Measurements from ENCODE around the gene CBX5. TPM values are rescaled to one million over a fixed set of nuclear protein-coding genes. Genes with fewer than 3 reads are reported as not detected.
"Not testable (repeated sequence)": the region's sequence is repeated elsewhere in the genome, so short reads cannot be mapped to it uniquely, and the experiment has no call there.

CBX5 gene
- 34.7 TPM for polyA plus RNA-seq (2013, experiment 1 of 2)
- 34.1 TPM for polyA plus RNA-seq (2013, experiment 2 of 2)

DNA sequence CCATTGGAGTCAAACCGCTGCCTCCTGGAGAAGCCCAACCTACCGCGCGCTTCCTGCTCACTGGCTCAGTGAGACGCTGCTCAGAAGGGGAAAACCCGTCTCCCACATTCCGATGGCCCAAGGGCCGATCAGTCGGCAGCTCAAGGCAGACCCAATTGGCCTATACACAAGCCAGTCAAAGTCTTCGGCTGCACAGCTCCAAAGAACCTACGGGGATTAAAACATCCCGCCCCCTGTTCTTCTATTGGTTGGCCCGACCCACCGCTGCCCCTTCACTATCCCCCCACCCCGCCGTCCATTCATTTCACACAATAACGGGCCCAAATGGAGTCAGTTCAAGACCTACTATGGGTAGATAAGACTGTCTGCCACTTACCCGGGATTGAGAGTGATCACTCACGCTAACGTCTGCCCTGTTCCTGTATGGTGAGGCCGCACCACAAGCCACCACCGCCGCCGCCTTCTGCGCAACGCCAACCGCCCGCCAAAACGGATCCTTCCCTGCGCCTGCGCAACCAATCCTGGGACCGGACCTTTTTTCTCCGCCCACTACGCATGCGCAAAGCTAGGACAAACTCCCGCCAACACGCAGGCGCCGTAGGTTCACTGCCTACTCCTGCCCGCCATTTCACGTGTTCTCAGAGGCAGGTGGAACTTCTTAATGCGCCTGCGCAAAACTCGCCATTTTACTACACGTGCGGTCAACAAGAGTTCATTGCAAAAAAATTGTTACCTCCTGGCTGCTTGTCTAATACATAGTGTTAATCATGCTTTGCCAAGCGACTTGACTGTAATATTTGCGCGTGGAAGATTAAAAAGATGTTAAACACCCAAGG, at the start of gene CBX5:
TSS of gene CBX5 (minus strand) at position 491 of the 836 bp plus-strand sequence. CDS start 22,472 bp downstream, outside the sequence.
- H2BK15ac ChIP-seq (ENCODE audit: low read depth, poor library complexity, severe bottlenecking) = peak within 1 kb of the TSS; percentile 66
- peak within 1 kb of the TSS; percentile 95 for H3K9ac ChIP-seq (ENCODE audit: low read length)
- H3K4ac ChIP-seq (ENCODE audit: low read depth in 1 of 2, low read length in 2 of 2) = peak within 1 kb of the TSS; percentile 83 to 93
- peaks cover 5 to 37% of the 10 kb centered on the region in 2 experiments for H3K36me3 ChIP-seq (ENCODE audit: control insufficient read depth in 1 of 2, insufficient read depth in 2 of 2, low read depth in 1 of 2, low read length in 2 of 2)
- no peaks in the 10 kb centered on the region for H3K9me3 ChIP-seq (ENCODE audit: control insufficient read depth, low read length)
- H3K14ac ChIP-seq (ENCODE audit: low read length in 2 of 2) = peak within 1 kb of the TSS in 1 of 2 experiments; percentile 82
- peak within 1 kb of the TSS; percentile 75 to 97 for H3K18ac ChIP-seq (ENCODE audit: low read depth in 1 of 2, low read length in 2 of 2)
- peak within 1 kb of the TSS; percentile 84 for H2BK5ac ChIP-seq (ENCODE audit: low read depth, low read length, poor library complexity, severe bottlenecking)
- peak; percentile 100 for DNase-seq
- peak within 1 kb of the TSS; percentile 96 for H3K27ac ChIP-seq (ENCODE audit: low read length, poor library complexity, severe bottlenecking)
- H4K91ac ChIP-seq (ENCODE audit: low read length) = peak within 1 kb of the TSS; percentile 89
- peak within 1 kb of the TSS; percentile 75 to 88 for H3K4me3 ChIP-seq (ENCODE audit: insufficient read depth in 1 of 2, low read depth in 1 of 2, low read length in 2 of 2)
- WGBS = under 1% methylated on average over 49 of the region's 49 CpGs
- H3K4me2 ChIP-seq (ENCODE audit: low read length, poor library complexity, severe bottlenecking) = peak within 1 kb of the TSS; percentile 75
- H3K27me3 ChIP-seq (ENCODE audit: control insufficient read depth in 1 of 2, insufficient read depth in 1 of 2, low read length in 2 of 2) = no peaks in the 10 kb centered on the region
- no peaks in the 10 kb centered on the region for H3K79me1 ChIP-seq (replicated peaks; ENCODE audit: low read length, poor library complexity, severe bottlenecking)
- peak within 1 kb of the TSS; percentile 38 to 76 for H2BK12ac ChIP-seq (ENCODE audit: low read length in 2 of 2)
- peak within 1 kb of the TSS; percentile 86 for H2AK5ac ChIP-seq (ENCODE audit: low read length, severe bottlenecking)
- peak within 1 kb of the TSS; percentile 83 for H4K8ac ChIP-seq (ENCODE audit: low read length)
- H2BK120ac ChIP-seq (ENCODE audit: low read depth, low read length) = peak within 1 kb of the TSS; percentile 57
- no peak within 1 kb of the TSS for H3K23ac ChIP-seq (ENCODE audit: low read length in 2 of 2)
- H3K4me1 ChIP-seq (ENCODE audit: control insufficient read depth, insufficient read depth, low read depth, low read length) = peaks cover 5% of the 10 kb centered on the region
- no peak within 1 kb of the TSS for H2AFZ ChIP-seq (ENCODE audit: low read depth, low read length)

DNA sequence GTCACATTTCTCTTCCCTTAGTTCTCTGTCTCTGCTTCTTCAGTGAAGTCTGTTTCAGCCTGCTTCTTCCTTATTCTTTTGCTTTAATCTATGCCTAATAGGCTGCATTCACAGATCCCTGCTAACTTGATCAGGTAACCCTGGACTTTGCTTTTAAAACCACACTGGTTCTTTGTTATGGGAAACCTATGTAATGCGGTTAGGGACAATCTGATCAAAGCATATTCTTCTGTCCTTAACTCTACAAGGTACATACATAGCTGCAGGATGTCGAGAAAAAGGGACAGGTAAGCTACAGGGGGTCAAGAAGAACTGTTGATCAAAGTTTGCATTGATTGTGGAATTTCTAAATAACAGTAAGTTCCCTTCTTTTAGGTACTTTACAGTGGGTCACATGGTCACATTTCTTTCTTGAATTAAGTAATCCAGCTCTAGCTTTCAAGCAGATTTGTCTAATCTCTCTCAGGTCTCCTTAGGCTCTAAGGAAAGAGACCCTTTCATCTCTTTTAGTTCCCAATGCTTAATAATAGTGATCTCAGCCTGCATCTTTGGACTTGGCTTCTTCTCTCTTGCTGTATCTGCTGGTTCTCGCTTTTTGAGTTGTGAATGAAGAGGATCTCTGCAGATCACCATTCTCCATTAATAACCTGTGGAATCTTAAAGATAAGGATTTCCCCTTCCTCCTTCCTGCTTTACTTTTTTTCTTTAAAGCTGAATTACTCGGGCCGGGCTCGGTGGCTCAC, 48.8 kb upstream of the CBX5 start:
- H3K27me3 ChIP-seq (ENCODE audit: control insufficient read depth in 1 of 2, insufficient read depth in 1 of 2, low read length in 2 of 2) = no peaks in the 10 kb centered on the region
- H3K36me3 ChIP-seq (ENCODE audit: control insufficient read depth in 1 of 2, insufficient read depth in 2 of 2, low read depth in 1 of 2, low read length in 2 of 2) = peaks cover 9 to 19% of the 10 kb centered on the region in 2 experiments
- H3K4me2 ChIP-seq (ENCODE audit: low read length, poor library complexity, severe bottlenecking) = no peak overlapping the region
- H3K4me1 ChIP-seq (ENCODE audit: control insufficient read depth, insufficient read depth, low read depth, low read length) = peaks cover 12% of the 10 kb centered on the region
- H3K23ac ChIP-seq (ENCODE audit: low read length in 2 of 2) = no peak overlapping the region
- no peak overlapping the region for H3K27ac ChIP-seq (ENCODE audit: low read length, poor library complexity, severe bottlenecking)
- no peak overlapping the region for H2BK5ac ChIP-seq (ENCODE audit: low read depth, low read length, poor library complexity, severe bottlenecking)
- no peak overlapping the region for H2AK5ac ChIP-seq (ENCODE audit: low read length, severe bottlenecking)
- WGBS = 78% methylated on average over 4 of the region's 6 CpGs
- H2AFZ ChIP-seq (ENCODE audit: low read depth, low read length) = no peak overlapping the region
- H3K4ac ChIP-seq (ENCODE audit: low read depth in 1 of 2, low read length in 2 of 2) = peak overlapping the region in 1 of 2 experiments; percentile 49
- H3K18ac ChIP-seq (ENCODE audit: low read depth in 1 of 2, low read length in 2 of 2) = no peak overlapping the region
- peak overlapping the region in 1 of 2 experiments; percentile 52 for H2BK12ac ChIP-seq (ENCODE audit: low read length in 2 of 2)
- peaks cover 7% of the 10 kb centered on the region for H3K79me1 ChIP-seq (replicated peaks; ENCODE audit: low read length, poor library complexity, severe bottlenecking)
- no peak overlapping the region for H4K91ac ChIP-seq (ENCODE audit: low read length)
- H3K14ac ChIP-seq (ENCODE audit: low read length in 2 of 2) = no peak overlapping the region
- H2BK15ac ChIP-seq (ENCODE audit: low read depth, poor library complexity, severe bottlenecking) = no peak overlapping the region
- H3K4me3 ChIP-seq (ENCODE audit: insufficient read depth in 1 of 2, low read depth in 1 of 2, low read length in 2 of 2) = peak overlapping the region in 1 of 2 experiments; percentile 5
- H3K9ac ChIP-seq (ENCODE audit: low read length) = peak overlapping the region; percentile 31
- no peak overlapping the region for H4K8ac ChIP-seq (ENCODE audit: low read length)
- DNase-seq = no peak
- H2BK120ac ChIP-seq (ENCODE audit: low read depth, low read length) = no peak overlapping the region
- H3K9me3 ChIP-seq (ENCODE audit: control insufficient read depth, low read length) = no peaks in the 10 kb centered on the region

DNA sequence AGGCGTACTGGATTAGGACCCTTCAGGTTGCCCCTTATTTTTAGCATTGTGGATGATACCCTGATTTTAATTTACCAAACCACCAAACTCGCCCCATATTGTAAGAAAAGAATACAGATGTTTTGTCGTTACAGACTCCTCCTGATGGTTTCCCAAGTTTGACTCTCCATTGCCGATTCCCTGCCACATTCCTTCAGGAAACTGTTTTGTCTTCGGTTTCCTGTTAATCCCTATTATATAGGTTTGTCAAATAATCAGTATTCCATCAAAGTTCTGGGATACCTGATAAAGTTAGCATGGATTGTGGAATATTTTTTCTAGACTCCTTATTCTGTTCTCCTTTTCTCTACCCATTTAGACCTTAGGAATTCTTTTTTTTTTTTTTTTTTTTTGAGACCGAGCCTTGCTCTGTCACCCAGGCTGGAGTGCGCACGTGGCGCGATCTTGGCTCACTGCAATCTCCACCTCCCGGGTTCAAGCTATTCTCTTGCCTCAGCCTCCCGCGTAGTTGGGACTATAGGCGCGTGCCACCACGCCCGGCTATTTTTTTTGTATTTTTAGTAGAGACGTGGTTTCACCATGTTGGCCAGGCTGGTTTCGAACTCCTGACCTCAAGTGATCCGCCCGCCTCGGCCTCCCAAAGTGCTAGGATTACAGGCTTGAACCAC, 45.7 kb upstream of the CBX5 start:
- H2BK12ac ChIP-seq (ENCODE audit: low read length in 2 of 2); H3K14ac ChIP-seq (ENCODE audit: low read length in 2 of 2); H2BK5ac ChIP-seq (ENCODE audit: low read depth, low read length, poor library complexity, severe bottlenecking); H3K9me3 ChIP-seq (ENCODE audit: control insufficient read depth, low read length); DNase-seq; H3K36me3 ChIP-seq (ENCODE audit: control insufficient read depth in 1 of 2, insufficient read depth in 2 of 2, low read depth in 1 of 2, low read length in 2 of 2); H3K79me1 ChIP-seq (replicated peaks; ENCODE audit: low read length, poor library complexity, severe bottlenecking); H2AFZ ChIP-seq (ENCODE audit: low read depth, low read length); H2BK15ac ChIP-seq (ENCODE audit: low read depth, poor library complexity, severe bottlenecking); H3K27me3 ChIP-seq (ENCODE audit: control insufficient read depth in 1 of 2, insufficient read depth in 1 of 2, low read length in 2 of 2): not testable (repeated sequence)
- Histone ChIP-seq H3K9ac (ENCODE audit: low read length) (peak overlapping the region; percentile 100), H4K8ac (ENCODE audit: low read length) (peak overlapping the region; percentile 81), H3K4ac (ENCODE audit: low read depth in 1 of 2, low read length in 2 of 2) (peak overlapping the region; percentile 72 to 89), H3K27ac (ENCODE audit: low read length, poor library complexity, severe bottlenecking) (peak overlapping the region; percentile 82), H3K18ac (ENCODE audit: low read depth in 1 of 2, low read length in 2 of 2) (peak overlapping the region; percentile 93 to 96), H3K4me3 (ENCODE audit: insufficient read depth in 1 of 2, low read depth in 1 of 2, low read length in 2 of 2) (peak overlapping the region; percentile 69 to 96), H3K4me2 (ENCODE audit: low read length, poor library complexity, severe bottlenecking) (peak overlapping the region; percentile 83), H2AK5ac (ENCODE audit: low read length, severe bottlenecking) (peak overlapping the region; percentile 40), H4K91ac (ENCODE audit: low read length) (peak overlapping the region; percentile 84), H2BK120ac (ENCODE audit: low read depth, low read length) (peak overlapping the region; percentile 42), H3K4me1 (ENCODE audit: control insufficient read depth, insufficient read depth, low read depth, low read length) (peaks cover 12% of the 10 kb centered on the region), H3K23ac (ENCODE audit: low read length in 2 of 2) (peak overlapping the region in 1 of 2 experiments; percentile 64)
- 76% methylated on average over 15 of the region's 22 CpGs for WGBS

Data from mesenchymal stem cell (in vitro differentiated cells and primary cell).